HAP-1 (cell line): ENCODE data around the gene EFNA2.

ENCODE experiments used
- DNase-seq, 2 experiments: peaks; one replicate each; pipeline ENCODE4 v3.0.0-alpha.2; 2016 to 2020; ENCODE audit warnings: low spot score in 2 of 2
- H3K27me3 ChIP-seq: fragments of 250-450 bp; sonication (Bioruptor Pico); 2 replicates; pipeline ENCODE4 v1.5.1; 2020; ENCODE audit warnings: low read depth, mild to moderate bottlenecking, moderate library complexity
- H3K36me3 ChIP-seq: fragments of 250-450 bp; sonication (Bioruptor Pico); replicated peaks from 2 replicates; pipeline ENCODE4 v1.5.1; 2020; ENCODE audit warnings: mild to moderate bottlenecking
- H3K4me1 ChIP-seq: fragments of 250-450 bp; sonication (Bioruptor Pico); 2 replicates; pipeline ENCODE4 v1.5.1; 2020; ENCODE audit warnings: mild to moderate bottlenecking
- H3K4me3 ChIP-seq: fragments of 250-450 bp; sonication (Bioruptor Pico); 2 replicates; pipeline ENCODE4 v1.5.1; 2020; ENCODE audit warnings: mild to moderate bottlenecking, moderate library complexity
- H3K9me3 ChIP-seq: fragments of 250-450 bp; sonication (Bioruptor Pico); 2 replicates; pipeline ENCODE4 v1.5.1; 2020; ENCODE audit warnings: mild to moderate bottlenecking, moderate library complexity
- in situ Hi-C: fragments of 300-500 bp; cut with MboI; formaldehyde crosslinking; loops from 3 replicates; pipeline ENCODE4 v1.14.3; 2020; ENCODE audit warnings: low sequenced_read_pairs, inconsistent platforms, mixed read lengths

The EFNA2 gene

DNA sequence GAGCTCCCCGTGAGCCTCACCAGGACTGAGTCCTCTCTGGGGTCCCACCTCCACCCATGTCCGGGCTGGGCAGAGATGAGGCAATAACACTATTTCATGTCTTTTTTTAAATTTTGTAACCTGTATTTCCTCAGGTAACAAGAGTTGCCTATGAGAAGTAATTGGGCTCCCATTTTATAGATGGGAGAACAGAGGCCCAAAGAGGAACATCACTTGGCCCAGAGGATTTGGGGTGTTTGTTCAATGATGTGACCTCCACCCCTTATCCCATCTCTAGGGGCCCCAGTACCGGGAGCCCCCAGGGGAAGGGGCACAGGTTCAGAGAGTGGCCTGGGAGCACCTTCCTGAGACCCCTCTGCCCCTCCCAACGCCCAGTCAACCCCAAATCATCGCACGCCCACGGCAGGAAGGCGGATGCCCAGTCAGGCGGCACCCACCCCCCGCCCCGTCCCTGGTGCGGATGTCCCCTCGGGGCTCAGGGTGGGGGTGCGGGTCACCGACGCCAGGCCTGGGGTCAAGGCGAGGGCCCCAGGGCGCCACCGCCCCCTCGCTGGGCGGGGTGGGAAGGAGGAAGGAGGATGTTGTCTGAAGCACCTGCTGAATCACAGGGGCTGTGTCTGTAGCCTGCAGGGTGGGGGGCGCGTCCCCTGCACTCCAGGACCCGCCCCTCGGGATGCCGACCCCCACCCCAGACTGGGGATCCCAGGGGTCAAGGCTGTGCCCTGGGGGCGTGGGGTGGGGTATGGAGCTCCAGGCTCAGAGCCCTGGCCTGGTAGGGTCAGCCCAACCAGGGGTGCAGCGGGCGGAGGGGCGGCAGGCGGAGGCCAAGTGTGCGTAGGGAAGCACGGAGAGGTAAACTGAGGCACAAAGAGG lies 25.6 kb upstream of the EFNA2 start:
- in situ Hi-C loops: no loop called here
- peak overlapping the region; percentile 58 for H3K4me3 ChIP-seq
- no peaks in the 10 kb centered on the region for H3K9me3 ChIP-seq
- H3K4me1 ChIP-seq: peaks cover 24% of the 10 kb centered on the region
- peaks cover 34% of the 10 kb centered on the region for H3K36me3 ChIP-seq
- no peaks in the 10 kb centered on the region for H3K27me3 ChIP-seq
- DNase-seq: no peak

DNA sequence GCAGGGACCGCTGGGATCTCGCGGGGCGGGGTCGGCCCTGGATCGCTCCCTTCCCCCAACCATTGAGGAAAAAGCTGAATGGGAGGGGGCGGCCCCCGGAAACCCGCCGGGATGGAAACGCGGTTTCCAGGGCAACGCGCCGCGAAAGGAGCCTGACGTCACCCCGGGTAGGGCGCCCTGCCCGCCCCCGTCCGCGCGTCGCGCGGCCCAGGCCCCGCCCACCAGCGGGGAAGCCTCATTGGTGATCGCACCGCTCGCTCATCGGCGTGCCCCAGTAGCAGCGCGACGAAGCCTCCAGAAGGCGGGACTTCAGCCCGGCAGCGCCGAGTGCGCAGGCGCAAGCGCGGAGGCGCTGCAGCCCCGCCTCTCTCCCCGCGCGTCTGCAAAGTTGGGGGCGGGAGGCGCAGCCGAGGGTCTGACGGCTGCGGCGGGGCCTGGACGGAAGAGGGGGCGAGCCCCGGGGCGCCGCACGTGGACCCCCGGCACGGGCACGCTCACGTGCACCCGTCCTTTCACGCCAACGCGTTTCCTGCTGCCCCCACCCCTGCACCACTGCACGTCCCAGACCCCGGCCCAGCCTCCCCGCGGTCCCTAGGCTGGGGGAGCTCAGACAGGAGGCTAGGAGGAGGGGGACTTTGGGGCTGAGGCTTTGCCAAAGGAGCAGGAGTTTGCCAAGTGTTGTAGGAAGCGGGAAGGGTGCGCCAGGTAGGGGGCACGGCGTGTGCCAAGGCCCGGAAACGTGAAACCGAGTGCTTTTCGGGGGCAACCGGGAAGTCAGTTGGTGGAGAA lies 24.7 kb upstream of the EFNA2 start:
- in situ Hi-C loops: no loop called here
- peak; percentile 88 to 97 for DNase-seq
- Histone ChIP-seq H3K4me1 (peaks cover 31% of the 10 kb centered on the region), H3K9me3 (no peaks in the 10 kb centered on the region), H3K27me3 (no peaks in the 10 kb centered on the region), H3K4me3 (peak overlapping the region; percentile 58), H3K36me3 (peaks cover 27% of the 10 kb centered on the region)

DNA sequence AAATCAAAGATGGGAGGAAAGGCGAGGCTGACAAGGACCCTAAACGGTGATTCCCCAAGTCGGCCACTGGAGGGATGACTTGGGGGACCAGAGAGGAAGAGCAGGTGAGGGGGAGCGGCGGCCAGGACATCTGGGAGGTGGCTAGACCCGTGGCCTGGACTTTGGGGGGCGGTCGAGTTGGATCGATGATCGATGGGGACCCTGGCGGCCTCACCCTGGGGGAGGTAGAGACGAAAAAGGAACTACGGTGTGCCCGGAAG lies 24.2 kb upstream of the EFNA2 start:
- peaks cover 34% of the 10 kb centered on the region for H3K4me1 ChIP-seq
- peak overlapping the region; percentile 58 for H3K4me3 ChIP-seq
- H3K36me3 ChIP-seq: peaks cover 22% of the 10 kb centered on the region
- no peak for DNase-seq
- no peaks in the 10 kb centered on the region for H3K9me3 ChIP-seq
- in situ Hi-C loops: no loop called here
- H3K27me3 ChIP-seq: no peaks in the 10 kb centered on the region

DNA sequence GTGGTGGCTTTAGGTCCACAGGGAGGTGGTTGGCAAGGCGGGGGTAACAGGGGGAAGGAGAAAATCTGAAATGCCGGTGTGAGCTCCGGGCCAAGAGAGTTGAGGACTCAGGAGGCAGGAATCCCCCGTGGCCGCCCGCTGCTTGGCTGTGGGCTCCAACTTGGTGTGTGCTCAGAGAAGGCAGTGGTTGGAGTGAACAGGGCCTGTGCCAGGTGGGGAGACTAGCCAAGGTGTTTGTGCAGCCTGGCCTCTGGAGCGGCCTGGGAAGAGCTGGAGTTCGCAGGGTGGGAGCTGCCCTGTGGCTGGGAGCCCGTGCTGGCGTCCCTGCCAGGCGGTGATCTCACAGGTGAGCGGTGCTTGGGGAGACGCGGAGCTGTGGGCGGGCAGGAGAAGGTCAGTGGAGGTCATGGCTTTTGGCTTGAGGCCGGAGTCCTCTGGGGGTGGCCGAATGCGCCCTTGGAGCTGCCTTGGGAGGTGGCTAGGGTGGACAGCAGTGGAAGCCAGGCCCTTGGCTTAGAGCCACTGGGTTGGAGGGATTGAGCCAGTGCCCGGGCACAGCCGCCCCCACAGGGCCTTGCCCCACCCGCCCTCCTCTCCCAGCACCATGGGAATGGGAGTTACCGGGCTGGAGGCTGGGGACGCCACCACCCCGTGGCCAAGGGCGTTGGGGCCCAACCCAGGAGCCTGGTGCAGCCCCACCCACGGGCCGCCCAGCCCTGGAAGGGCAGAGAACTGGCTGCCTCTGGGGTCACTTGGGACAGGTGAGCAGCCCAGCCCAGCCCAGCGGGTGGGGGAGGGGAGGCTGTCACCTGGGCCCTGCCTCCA lies 23.7 kb upstream of the EFNA2 start:
- Histone ChIP-seq H3K9me3 (no peaks in the 10 kb centered on the region), H3K4me1 (peaks cover 34% of the 10 kb centered on the region), H3K27me3 (no peaks in the 10 kb centered on the region), H3K4me3 (peak overlapping the region; percentile 58), H3K36me3 (peaks cover 17% of the 10 kb centered on the region)
- no peak for DNase-seq
- in situ Hi-C loops: no loop called here

DNA sequence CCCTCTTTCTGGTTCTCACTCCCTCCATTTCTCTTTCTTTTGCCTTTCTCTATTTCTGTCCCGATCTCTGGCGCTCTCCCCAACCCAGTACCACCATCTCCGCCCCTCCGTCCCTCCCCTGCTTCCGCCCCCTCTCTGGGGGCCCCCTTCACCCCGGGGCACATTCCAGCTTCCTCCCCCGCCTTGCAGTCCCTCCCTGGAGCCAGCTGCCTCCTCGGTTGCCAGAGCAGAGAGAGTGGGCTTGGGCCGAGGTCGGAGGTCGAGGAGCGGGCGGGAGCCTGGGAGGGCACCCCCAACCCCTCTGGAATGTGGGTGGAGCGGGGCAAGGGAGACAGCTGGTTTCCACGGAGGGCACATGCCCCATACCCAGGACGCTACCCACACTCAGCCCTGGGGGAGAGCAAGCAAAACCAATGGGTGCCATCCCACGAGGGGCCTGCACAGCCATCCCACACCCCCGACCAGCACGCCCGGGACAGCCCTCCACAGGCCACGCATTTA lies 23.0 kb upstream of the EFNA2 start:
- no peaks in the 10 kb centered on the region for H3K9me3 ChIP-seq
- peak overlapping the region; percentile 58 for H3K4me3 ChIP-seq
- H3K27me3 ChIP-seq: no peaks in the 10 kb centered on the region
- H3K36me3 ChIP-seq: peaks cover 11% of the 10 kb centered on the region; the same call in 1 of the 2 replicates
- in situ Hi-C loops: no loop called here
- H3K4me1 ChIP-seq: peaks cover 34% of the 10 kb centered on the region
- no peak for DNase-seq

DNA sequence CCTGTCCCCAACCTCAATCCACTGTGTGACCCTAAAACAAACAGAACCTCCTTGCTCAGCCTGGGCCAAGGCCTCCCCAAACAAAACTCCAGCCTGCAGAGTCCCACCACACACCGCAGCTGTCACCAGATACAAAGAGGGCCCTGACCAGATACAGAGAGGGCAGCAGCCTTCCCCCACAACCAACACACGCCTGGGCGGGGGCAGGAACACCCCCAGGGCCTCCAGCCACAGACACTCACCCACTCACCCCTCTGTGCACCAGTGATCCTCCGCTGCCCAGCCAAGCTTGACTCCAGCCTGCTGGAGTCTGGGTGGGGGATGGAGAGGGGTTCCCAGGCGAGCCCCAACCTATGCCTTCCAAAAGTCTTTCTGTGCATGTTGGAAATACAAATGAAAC lies 22.5 kb upstream of the EFNA2 start:
- in situ Hi-C loops: no loop called here
- H3K4me1 ChIP-seq: peaks cover 34% of the 10 kb centered on the region
- DNase-seq: no peak

DNA sequence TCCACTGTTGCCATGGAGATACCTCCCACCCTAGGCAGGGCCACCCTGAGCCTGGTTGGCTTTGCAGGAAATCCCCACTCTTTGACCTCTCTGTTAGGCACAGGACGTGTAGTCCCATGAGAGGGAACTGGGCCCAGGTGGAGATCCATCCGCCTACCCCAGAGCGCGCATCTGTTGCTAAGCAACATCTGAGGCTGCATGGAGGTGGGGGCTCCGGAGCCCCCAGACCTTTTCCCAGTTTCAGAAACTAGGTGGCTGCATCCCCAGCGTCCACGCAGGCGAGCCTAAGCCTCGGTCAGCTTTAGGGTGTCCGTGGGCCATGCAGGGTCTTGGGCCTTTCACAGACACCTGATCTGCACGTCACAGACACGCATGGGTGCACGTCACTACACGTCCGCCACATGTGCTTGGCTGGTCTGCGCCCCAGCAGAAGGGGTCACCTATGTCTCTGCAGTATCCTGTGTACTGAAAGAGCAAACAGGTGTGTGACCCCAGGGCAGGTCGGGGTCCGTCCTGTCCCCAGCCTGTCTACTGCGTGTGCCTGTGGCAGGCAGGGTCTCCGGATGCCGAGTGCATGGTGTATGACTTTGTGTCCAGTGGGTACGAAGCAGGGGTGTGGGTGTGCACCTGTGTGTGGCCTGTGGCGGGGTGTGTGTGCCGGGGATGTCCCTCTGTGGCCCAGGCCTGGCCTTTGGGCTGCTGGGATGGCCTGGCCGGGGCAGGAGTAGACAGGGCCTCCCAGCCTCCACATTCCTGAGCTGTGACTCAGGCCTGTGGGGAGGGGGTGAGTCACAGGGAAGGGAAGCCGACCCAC lies 20.7 kb upstream of the EFNA2 start:
- no peaks in the 10 kb centered on the region for H3K9me3 ChIP-seq
- H3K4me1 ChIP-seq: peaks cover 36% of the 10 kb centered on the region
- DNase-seq: peak in 1 of 2 experiments; percentile 70
- no peak overlapping the region for H3K4me3 ChIP-seq
- H3K36me3 ChIP-seq: peaks cover 14% of the 10 kb centered on the region
- H3K27me3 ChIP-seq: no peaks in the 10 kb centered on the region
- in situ Hi-C loops: no loop called here

More for the DNA sequence above, 22.5 kb upstream of the EFNA2 start:
- 0 out of 2 replicates have a peak, but pooled peaks cover 11% of the 10 kb centered on the region for H3K36me3 ChIP-seq
- H3K9me3 ChIP-seq: no peaks in the 10 kb centered on the region
- H3K4me3 ChIP-seq: no peak overlapping the region
- no peaks in the 10 kb centered on the region for H3K27me3 ChIP-seq

DNA sequence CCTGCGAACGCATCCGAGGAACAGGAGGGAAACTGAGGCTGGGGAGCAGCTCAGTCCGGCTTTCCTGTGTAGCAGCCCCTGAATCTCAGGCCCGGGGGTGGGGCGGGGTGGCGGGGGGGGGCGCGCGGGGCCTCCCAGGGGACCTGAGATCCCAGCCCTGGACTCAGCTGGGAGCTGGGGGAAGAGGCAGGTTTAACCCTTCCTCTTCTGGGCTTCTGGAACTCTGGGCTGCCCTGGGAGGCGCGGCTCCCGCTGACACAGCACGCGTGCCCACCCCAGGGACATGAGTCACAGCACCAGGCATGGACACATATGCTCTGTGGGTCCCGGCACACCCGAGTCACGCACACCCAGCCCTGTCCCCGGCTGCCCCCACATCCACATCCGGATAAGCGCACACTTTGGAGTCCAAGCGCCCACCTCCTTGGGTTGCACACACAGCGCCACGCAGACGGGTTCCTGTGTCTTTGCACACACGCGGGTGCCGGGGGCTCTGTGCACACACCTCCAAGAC lies 20.0 kb upstream of the EFNA2 start:
- H3K4me3 ChIP-seq: peak overlapping the region; percentile 45
- DNase-seq: no peak
- H3K36me3 ChIP-seq: peaks cover 21% of the 10 kb centered on the region
- no peaks in the 10 kb centered on the region for H3K9me3 ChIP-seq
- no peaks in the 10 kb centered on the region for H3K27me3 ChIP-seq
- in situ Hi-C loops: no loop called here
- H3K4me1 ChIP-seq: peaks cover 38% of the 10 kb centered on the region

DNA sequence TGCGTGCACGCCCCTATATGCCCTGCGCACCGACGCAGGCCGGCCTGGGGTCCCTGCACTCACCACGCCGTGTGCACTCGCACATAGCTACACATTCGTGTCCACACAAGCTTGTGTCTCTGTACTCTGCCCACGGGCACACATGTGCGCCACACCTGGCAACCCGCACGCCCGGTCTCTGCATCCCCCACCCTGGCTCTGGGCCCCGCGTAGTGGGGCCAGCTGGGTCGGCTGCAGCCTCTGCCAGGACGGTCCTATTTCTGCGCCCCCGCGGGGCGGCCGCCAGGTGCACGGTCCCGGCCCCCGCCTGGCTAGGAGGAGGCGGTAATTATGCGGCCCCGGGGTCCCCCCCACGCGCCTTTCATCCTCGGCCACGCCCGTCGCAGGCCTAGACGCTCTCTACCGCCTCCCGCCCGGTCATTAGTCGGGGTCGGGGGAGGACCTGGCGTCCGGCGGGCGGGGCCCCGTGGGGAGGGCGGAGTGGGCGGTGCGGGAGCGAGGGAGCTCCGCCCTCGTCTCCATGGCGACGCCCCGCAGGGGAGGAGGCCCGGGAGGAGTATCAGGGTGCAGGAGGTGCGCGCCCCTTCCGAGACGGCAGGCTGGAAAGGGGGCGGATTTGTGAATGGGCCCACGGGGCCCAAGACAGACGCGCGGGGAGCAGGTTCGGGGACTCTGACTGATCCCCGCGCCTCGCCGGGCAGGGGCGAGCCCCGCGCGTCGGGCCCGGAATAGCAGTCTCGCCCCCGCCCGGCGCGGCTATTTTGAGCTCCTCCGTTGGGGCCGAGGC lies 19.4 kb upstream of the EFNA2 start:
- H3K27me3 ChIP-seq: no peaks in the 10 kb centered on the region
- peaks cover 44% of the 10 kb centered on the region for H3K4me1 ChIP-seq
- H3K36me3 ChIP-seq: peaks cover 27% of the 10 kb centered on the region
- H3K9me3 ChIP-seq: no peaks in the 10 kb centered on the region
- peak; percentile 80 to 91 for DNase-seq
- in situ Hi-C loops: no loop called here
- H3K4me3 ChIP-seq: peak overlapping the region; percentile 45

DNA sequence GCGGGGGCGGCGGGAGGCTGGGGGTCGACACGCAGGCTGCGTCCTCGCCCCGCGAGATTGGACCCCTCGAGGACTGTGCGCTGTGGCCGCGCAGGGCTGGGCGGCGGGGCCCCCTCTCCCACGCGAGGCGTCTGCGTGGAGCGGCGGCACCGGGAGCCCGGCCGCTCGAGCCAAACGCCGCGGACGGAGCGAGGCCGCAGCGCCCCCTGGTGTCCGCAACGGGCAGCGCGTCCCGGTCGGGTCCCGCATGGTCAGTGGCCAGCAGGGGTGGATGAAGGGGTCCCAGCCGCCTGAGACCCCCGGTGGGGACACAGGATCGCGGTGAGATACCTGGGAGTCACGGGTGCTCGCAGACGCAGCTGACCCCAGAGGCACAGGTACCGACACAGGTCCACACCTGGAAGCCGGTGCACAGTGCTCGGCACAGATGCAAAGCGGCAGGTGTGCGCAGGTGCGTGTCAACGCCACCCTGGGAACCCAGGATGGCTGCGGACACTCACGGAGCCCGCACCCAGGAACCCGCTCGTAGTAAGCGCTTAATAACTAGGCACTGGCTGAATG lies 18.7 kb upstream of the EFNA2 start:
- Histone ChIP-seq H3K9me3 (no peaks in the 10 kb centered on the region), H3K4me1 (peaks cover 39% of the 10 kb centered on the region), H3K36me3 (peaks cover 34% of the 10 kb centered on the region), H3K4me3 (peak overlapping the region; percentile 45), H3K27me3 (no peaks in the 10 kb centered on the region)
- peak in 1 of 2 experiments; percentile 82 for DNase-seq
- in situ Hi-C loops: no loop called here

DNA sequence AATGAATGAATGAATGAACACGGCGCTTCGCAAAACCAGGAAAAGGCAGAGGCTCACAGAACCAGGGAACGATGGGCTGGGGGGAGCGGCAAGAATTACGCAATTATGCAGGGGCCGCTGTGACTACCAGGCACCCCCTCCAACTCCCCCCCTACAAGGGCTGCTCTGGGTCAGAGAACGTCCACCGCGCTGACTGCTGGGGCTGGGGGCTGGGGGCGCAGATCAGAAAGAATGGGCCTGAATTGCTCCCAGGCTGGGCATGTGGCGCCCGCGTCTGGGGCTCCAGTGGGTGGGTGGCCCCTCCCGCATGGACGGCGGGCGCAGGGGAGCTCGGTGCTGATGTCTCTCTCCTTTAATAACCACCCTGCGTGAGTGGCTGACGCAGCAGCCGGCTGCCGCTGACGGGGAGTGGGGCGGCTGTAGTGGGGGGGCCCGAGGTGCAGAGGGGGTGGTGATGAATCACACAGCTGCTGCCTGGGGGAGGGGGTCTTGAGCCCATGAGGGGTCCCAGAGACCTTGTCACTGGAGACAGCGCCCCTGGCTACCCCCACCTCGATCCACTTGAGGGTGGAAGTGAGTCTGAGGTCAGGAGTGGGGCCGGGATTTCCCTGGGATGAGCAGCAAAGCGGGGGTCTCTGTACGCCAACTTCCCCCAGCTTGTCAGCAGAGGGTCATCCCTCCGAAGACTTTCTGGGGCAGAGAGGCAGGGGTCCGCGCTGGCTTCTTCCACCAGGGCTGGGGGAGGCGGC lies 18.0 kb upstream of the EFNA2 start:
- H3K4me3 ChIP-seq: peak overlapping the region; percentile 45
- peaks cover 41% of the 10 kb centered on the region for H3K36me3 ChIP-seq
- peaks cover 33% of the 10 kb centered on the region for H3K4me1 ChIP-seq
- in situ Hi-C loops: no loop called here
- DNase-seq: no peak
- no peaks in the 10 kb centered on the region for H3K9me3 ChIP-seq
- H3K27me3 ChIP-seq: no peaks in the 10 kb centered on the region
